Limb (tissue), 2 donors: ENCODE measurements around the gene ZNF511.
A peak's percentile ranks its signal among the peaks of the same experiment; 100 is the strongest.
"Not testable (repeated sequence)": the region's sequence is repeated elsewhere in the genome, so short reads cannot be mapped to it uniquely, and the experiment has no call there.

Experiments
- DNase-seq, 2 donors: peaks; one replicate each; pipeline ENCODE4 v3.0.0-alpha.2; 2016; ENCODE audit errors: extremely low spot score in 2 of 2

Gene ZNF511, protein sequence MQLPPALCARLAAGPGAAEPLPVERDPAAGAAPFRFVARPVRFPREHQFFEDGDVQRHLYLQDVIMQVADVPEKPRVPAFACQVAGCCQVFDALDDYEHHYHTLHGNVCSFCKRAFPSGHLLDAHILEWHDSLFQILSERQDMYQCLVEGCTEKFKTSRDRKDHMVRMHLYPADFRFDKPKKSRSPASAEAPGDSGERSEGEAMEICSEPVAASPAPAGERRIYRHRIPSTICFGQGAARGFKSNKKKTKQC

DNA sequence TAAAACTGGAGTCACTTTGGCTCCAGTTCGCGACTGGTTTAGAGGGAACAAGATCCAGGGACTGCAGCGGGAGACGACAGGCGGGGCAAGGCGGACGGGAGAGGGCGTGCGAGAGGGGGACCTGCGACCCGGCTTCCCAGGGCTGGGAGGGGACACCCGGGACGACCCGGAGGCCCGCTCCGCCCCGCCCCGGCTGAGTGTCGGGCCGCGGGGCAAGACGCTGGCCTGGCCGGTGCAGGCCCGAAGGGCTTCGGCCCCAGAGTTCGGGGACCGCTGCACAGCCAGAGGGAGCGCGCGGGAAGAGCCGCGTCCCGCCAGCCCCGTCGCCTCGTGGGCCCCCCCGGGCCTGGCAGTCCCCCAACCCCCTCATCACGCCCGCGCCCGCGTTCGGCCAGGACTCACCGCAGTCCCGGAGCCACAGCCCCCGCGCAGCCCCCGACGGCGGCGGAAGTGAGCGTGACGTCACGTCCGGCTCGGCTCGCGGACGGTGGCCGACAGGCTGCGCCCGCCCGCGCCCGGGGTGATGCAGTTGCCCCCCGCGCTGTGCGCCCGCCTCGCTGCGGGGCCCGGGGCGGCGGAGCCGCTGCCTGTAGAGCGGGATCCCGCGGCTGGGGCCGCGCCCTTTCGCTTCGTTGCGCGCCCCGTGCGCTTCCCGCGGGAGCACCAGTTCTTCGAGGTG lies at the start of gene ZNF511, which contains the start of gene TUBGCP2:
TSS of gene ZNF511 (plus strand) at position 494 of the 679 bp plus-strand sequence. CDS start at position 524, 30 bp downstream.
TSS of gene TUBGCP2 (minus strand) at position 452 of the 679 bp plus-strand sequence. CDS start 5,931 bp downstream, outside the sequence.
- peak; percentile 88 to 94 for DNase-seq

DNA sequence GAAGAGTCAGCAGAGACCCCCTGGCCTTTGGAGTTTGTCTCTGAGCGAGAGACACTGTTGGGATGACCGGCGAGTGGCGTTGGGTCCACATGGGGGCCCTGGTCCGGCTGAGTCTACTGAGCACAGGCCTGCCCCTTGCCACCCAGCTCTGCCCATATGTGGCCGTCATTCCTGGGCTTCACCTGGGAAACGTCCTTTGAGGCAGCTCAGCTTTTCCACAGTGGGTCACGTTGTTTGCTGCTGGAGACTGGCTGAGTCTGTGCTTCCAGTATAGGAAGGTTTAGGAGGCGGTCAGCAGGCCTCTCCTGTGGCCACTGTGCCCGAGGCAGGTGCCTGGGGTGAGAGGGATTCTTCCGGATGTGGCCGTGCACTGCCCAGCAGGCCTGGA lies 49.1 kb upstream of the ZNF511 start:
- DNase-seq = no peak

DNA sequence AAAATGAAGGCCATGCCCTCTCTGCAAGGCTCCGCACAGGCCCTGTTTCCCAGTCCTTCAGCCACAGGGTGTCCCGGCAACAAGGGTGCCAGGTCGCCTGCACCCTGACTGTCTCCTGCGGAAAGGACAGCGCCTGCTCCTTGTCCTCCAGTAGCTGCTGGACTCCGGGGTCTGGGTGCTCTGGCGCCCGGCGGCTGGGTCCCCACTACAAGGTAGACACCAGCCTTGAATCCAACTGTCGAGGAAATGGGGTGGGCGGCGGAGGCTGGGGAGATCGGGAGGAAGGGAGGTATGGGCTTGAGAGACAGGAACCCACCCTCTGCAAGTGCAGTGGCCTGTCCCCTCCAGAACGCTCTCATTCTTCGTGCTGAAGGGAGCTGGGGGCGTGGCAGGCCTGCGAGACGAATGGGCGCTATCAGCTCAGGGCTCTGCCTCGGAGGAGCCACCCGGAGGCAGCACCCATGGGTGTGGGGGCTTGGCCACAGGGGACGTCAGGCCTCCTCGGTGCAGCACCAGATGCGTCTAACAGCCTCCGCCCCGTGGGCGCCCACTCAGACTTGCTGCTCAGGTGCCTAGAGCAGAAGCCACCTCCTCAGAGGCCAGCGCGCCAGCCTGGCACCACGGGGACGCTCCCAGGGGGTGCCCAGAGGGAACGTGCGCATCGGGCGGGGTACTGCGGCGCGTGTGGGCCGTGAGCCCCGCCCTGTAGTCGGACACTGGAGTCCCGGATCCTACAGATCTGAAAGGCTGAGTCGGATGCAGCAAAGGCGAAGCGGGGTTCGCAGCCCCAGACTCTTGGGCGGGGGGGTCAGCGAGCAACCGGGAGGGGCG lies 47.6 kb upstream of the ZNF511 start:
- DNase-seq = peak in 1 of 2 donors; percentile 69

DNA sequence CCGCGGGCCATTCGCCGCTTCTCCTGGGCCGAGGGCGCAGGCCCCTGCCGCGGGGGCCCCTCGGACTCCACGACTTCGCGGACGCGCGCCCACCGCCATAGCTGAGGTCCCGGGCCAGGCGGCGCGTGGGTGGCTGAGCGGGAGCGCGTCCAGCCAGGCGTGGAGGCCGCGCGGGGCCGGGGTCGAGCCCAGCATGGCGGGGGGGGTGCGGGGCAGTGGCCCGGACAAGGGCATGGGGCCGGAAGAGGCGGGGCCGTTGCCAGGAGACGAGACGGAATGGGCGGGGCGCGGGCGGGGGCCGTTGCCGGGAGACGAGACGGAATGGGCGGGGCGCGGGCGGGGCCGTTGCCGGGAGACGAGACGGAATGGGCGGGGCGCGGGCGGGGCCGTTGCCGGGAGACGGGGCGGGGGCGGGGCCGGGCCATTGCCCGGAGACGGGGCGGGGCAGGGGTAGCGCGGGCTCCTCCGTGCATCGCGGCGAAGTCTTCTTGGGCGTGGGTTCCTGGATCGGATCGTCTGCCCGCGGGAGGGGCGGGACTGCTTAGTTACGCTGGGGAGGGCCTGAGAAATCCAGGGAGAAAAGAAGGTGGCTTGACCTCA lies 46.9 kb upstream of the ZNF511 start:
- peak; percentile 42 to 84 for DNase-seq

DNA sequence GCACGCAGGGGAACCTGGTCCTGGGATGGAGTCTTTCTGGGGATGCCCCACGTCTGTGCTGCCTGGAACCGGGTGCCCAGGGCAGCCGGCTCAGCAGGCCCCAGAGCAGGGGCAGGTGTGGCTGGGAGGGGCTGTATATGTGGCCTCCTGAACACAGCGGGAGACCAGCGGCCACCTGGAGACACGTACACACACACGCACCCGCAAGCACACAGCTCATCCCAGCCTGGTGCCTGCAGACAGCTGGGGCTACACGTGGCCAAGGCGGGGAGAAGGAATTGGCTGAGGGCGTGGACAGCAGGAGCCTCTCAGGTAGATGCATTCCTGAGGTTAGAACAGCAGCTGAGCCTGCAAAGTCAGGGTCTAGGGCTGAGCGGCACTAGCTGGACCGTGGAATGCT lies 46.0 kb upstream of the ZNF511 start:
- no peak for DNase-seq

DNA sequence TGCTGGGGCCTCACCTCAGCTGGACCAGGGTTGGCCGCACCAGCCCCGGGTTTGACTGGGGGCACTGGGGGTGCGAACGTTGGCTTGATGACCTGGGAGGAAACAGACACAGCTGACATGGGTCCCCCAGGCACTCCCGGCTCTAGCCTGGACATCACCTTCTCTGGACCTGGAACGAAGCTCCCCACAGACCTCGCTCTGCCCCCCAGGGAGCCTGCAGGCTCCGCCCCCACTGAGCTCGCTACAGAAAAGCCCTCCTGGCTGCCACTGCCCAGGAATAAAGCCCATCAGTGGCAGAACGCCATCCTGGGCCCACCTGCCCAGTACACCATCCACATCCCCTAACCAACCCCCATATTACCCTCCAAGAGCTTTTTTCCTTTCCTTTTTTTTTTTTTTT lies 45.0 kb upstream of the ZNF511 start:
- DNase-seq = no peak

DNA sequence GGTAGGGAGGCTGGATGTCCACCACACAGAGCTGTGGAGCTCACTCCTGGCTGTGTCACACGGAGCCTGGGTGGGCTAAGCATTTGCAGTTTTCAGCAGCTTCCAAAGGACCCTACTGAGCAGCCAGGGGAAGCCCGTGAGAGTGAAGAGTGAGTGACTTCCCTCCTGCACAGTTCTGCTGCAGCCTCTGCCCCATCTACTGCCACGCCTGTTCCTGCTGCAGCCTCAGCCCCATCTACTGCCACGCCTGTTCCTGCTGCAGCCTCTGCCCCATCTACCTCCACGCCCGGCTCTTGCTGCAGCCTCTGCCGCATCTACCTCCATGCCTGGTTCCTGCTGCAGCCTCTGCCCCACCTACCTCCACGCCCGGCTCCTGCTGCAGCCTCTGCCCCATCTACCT lies 44.3 kb upstream of the ZNF511 start:
- DNase-seq = no peak

DNA sequence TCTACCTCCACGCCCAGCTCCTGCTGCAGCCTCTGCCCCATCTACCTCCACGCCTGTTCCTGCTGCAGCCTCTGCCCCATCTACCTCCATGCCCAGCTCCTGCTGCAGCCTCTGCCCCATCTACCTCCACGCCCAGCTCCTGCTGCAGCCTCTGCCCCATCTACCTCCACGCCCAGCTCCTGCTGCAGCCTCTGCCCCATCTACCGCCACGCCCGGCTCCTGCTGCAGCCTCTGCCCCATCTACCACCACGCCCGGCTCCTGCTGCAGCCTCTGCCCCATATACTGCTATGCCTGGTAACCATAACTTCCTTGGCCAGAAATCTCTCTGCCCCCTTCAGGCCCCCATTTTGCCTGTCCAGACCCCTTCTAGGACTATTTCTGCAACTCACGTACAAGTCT lies 43.7 kb upstream of the ZNF511 start:
- DNase-seq = not testable (repeated sequence)

DNA sequence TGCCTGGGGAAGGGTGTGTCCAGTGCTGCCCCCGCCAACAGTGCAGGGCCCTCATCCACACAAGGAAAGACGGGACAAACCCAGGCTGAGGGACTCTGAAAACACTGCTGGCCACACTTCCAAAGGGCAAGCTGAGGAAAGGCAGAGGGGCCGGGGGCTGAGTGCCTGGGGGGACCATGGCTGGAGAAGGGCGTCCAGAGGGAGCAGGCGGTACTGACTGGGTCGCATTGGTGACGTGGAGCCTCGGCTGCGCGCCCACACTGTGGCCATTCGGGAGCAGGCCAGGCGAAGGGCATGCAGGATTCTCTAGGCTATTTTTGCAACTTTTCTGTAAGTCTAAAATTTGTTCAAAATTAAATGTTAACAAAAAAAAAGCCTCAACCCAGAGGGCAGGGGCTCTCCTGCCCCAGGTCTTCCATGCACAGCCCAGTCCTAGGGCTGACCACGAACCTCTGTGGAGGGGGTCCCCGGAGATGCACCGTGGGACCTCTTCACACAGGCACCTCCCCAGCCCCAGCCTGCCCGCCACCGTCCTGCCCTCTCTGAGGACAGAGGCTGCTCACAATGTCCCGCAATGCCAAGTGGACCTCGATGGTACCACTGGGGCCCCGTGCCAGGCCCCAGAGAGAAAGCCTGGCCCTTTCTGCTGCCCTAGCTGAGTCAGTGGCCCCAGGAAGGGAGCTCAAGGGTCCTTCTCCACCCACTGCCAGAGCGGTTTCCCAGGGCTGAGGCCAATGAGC lies 42.5 kb upstream of the ZNF511 start:
- no peak for DNase-seq

DNA sequence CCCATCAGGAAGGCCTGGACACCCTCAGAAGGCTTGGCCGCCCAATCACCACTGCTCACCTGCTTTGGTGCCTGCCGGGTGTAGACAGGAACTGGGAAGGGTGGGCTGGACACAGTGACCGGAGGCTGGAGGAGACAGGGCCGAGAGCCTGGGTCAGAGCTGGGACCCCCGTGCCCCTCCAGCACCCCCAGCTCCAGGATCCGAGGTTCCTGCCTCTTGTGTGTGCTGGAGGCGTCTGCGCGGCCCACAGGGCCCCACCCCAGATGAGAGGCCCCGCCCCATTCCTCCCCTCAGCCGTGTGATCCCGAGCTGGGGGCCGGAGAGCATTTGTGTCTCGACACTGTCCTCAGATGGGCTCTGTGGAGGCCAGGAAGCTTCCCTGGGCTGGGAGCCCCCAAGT lies 41.4 kb upstream of the ZNF511 start:
- no peak for DNase-seq

DNA sequence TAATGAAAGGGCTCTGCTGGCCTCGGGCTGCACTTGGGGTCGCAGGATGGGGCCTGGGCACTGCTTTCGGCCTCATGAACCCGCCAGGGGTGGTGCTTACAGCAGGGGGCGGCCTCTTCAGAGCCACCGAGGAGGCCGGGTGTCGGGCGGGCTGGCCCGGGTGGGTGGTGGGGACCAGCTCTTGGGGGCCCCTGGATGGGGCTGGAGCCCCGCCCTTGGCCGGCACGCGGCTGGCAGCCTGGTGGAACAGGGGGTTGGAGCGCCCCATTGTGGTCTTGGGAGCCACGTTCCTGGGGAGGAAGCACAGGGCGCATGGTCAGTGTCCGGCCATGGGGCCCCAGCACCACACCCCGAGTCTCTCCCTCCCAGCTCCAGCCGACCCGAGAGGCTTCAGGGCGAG lies 40.9 kb upstream of the ZNF511 start:
- no peak for DNase-seq

DNA sequence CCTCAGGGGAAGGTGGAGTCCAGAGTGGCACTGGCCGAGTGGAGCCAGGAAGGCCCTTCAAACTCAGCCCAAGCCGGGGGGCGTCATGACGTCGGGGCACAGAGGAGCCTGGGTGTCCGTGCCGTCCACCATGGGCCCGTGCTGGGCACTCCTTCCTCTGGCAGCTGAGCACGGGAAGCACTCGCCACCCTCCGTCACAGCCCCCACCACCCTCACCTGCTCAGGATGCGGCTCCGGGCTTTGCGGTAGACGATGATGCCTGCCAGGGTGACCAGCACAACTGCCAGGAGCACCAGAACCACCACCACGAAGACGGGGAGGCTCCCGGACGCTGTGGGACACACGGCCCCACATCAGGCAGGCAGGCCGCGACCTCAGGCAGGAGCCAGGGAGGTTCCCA lies 40.2 kb upstream of the ZNF511 start:
- DNase-seq = no peak

DNA sequence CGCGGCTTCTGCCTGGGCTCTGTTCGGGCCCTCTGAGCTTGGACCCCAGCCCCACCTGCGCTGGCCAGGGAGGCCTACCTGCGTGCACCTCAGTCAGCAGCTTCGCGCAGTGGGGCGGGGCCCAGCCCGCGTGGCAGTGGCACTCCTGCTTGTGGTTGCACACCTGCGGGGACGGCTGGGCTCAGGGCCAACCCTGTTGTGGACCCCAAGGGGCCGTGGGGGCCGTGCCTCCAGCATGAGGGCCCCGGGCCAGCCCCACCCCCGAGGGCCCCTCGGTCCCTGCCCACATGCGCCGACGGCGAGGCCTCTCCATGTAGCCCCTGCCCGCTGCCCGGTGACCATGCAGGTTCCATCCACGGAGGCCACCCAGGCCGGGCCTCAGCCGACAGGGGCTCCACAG lies 39.3 kb upstream of the ZNF511 start:
- no peak for DNase-seq

DNA sequence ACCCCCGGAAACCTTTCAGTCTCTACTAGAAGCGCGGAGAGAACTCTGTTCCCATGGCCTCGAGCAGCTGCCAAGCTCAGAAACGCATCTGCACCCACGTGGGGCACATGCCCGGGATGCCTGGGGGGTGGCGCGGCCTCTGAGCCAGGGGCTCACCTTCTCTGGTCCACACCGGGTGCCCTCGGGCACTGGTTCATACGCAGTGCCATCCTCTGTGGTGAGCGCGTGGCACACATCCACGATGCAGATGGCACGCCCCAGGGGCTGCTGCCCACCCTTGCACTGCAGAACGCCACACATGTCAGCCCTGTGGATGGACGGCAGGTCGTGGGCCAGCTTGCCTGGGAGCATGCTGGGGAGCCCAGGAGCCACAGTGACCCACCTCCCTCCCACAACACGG lies 38.5 kb upstream of the ZNF511 start:
- no peak for DNase-seq

DNA sequence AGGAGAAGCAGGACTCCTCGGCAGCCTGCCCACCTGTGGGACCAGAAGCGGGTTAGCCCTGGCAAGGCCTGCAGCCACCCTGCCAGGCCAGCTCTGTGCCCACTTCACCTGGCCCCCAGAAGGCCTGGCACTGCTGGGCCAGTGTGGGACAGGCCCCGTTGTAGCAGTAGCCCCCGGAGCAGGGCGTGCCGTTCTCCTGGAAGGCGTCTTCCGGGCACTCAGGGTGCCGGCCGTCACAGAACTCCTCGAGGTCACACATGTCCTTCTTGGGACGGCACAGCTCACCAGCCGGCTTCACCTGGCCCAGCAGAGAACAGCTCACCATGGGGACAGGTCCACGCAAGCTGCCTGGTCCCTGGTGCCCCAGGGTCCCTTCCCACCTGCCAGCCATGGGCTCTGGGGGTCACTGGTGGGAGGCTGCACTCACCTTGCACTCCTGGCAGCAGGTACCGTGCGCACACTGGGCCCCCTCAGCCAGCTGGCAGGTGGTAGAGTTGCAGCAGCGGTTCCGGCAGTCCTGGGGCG lies 37.9 kb upstream of the ZNF511 start:
- no peak for DNase-seq

DNA sequence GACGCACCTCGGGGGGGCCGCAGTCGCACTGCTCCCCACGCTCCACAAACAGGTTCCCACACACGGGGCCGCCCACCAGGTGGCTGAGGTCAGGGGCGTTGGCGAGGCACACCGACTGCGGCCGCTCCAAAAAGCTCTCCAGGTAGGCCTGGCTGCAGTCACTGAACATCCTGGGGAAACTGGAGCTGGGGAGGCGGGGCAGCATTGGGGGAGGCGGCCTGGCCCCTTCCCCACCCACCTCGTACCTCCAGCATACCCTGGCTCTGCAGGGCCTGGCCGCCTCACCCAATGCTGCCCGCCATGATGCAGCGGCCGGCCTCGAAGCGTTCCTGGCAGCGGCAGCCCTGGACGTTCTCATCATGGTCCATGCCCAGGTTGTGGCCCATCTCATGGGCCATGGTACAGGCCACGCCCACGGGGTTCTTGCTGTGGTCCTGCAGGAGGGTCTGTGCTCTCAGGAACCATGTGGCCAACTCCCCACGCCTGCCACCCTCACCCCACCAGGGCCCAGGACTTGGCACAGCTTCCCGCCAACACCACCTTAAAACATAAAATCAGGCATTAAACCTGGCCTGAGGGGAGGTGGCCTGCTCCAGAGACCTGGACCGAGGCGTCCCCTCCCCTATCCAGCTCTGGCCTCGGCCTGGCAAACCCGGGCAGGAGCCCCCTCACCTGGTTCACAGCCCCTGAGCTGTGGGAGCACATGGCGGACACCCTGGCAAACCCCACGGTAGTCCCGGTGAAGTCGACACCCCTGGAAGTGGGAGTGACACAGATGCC lies 37.0 kb upstream of the ZNF511 start:
- DNase-seq = no peak

DNA sequence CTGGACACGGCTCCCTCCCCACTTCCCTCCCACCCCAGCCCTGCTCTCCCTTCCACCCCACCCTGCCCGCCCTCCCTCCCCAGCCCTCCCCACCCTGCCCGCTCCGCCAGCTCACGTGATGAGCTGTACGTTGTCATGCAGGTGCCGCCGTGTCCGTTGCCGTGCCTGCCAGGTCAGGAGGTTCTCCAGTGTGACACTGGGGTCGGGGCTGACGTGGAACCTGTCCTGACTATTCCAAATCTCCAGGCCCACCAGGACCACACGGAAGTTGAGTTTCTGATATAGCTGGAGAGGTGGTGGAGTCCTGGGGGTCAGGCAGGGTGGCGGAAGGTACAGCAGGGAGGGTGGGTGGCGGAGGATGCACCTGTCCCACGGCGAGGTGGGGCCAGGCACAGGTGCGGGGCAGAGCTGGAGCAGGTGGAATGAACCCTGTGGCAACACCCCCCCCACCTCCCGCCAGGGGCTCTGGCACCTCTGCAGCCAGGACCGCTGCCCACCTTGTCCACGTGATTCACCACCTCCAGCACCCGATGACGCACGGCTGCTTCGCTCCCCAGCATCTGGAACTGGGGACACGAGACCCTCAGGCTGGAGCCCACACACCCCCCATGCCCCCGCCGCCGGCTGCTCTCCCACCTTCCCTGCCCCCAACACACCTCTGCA lies 36.3 kb upstream of the ZNF511 start:
- no peak for DNase-seq

DNA sequence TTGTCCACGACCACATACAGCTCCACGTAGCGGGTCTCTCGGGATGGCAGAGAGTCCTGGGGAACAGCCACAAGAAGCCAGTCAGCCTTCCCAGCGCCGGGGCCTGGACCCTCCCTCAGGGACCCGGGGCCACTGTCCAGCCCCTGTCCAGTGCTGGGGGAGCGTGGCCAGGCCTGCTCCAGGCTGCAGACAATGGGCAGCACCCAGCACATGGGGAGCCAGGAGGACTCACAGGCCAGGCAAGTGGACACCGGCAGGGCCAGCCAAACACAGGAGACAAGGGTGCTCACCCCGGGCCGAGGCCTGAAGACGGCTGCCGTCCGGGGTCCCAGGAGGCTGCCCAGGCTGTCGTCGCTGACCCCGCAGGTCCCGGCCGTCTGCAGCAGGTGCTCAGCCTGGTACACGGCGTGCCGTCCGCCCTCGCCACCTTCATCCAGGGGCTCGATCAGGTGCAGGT lies 35.7 kb upstream of the ZNF511 start:
- DNase-seq = no peak

DNA sequence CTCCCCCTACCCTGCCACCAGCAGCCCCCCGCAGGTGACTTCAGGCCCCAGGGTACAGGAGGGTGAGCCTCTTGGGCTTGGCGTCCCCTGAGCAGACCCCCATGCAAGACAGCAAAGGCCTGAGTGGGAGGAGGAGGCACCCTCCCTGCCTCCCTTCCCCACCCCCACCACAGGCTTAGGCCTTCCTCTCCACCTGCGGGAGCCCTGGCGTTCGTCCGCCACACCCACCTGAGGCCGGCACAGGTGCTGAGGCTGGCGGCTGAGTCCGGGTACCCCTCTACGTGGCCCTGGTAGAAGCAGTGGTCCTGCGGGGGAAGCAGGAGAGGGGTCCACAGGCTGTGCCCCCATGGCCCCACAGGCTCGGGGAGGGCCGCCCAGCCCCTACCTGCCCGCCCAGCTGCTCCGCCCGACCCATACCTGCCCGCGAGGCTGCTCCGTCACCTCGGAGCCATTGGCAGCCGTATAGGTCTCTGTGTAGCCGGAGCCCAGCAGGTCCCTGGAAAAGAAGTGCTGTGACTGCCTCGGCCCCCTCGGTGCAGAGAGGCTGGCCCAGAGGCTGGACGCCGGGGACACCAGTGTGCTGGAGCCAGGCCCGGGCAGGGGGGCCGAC lies 35.1 kb upstream of the ZNF511 start:
- DNase-seq = no peak
